Naive thymus-derived CD4-positive, alpha-beta T cell (primary cell): Measurements from ENCODE around the gene CCDC27. TPM values are rescaled to one million over a fixed set of nuclear protein-coding genes. Genes with fewer than 3 reads are reported as not detected.

Source experiments
- ATAC-seq: fragments of 150-1000 bp; cut with Tn5 transposase; 2 replicates; pipeline ENCODE4 v1.10.0; 2021; ENCODE audit warnings: mild to moderate bottlenecking, moderate library complexity
- CTCF ChIA-PET: fragments of 350-600 bp; sonication (Branson Sonifier 250); formaldehyde crosslinking; loops from one replicate; lab custom pipeline; 2021; ENCODE audit warnings: antibody characterized with exemption; lab: Charles Lee
- POLR2A ChIA-PET: fragments of 350-600 bp; sonication (Branson Sonifier 250); formaldehyde crosslinking; loops from one replicate; lab custom pipeline; 2021; ENCODE audit warnings: antibody characterized with exemption, inconsistent platforms; lab: Charles Lee
- DNase-seq, 9 donors: peaks; one replicate each; pipeline versions ENCODE4 v3.0.0 to v3.0.0-alpha.2; 2020 to 2022; ENCODE audit warnings: mixed read lengths in 1 of 9
- H3K27ac ChIP-seq: one replicate; pipeline ENCODE4 v1.7.0; 2013; ENCODE audit warnings: mild to moderate bottlenecking, low read depth, low read length, moderate library complexity
- H3K27me3 ChIP-seq, 2 donors: one replicate each; pipeline ENCODE4 v1.7.0; 2013; ENCODE audit warnings: low read length in 2 of 2, mild to moderate bottlenecking in 2 of 2, moderate library complexity in 2 of 2; ENCODE audit not compliant: control insufficient read depth in 2 of 2, insufficient read depth in 2 of 2
- H3K36me3 ChIP-seq, 3 experiments: 1 replicate in 2 of 3; 2 replicates in 1 of 3; pipeline ENCODE4 v1.7.0; 2013; ENCODE audit warnings: low read length in 3 of 3, mild to moderate bottlenecking in 3 of 3, moderate library complexity in 1 of 3; ENCODE audit not compliant: insufficient read depth in 3 of 3, control insufficient read depth in 2 of 3
- H3K4me1 ChIP-seq, 2 donors: one replicate each; pipeline ENCODE4 v1.7.0; 2013; ENCODE audit warnings: low read length in 2 of 2, mild to moderate bottlenecking in 2 of 2, moderate library complexity in 1 of 2; ENCODE audit not compliant: control insufficient read depth in 2 of 2, insufficient read depth in 2 of 2
- H3K4me3 ChIP-seq: 2 replicates; pipeline ENCODE4 v1.7.0; 2013; ENCODE audit warnings: mild to moderate bottlenecking, low read length
- H3K9me3 ChIP-seq, 3 experiments: 1 replicate in 2 of 3; 2 replicates in 1 of 3; pipeline ENCODE4 v1.7.0; 2013; ENCODE audit warnings: low read length in 3 of 3; ENCODE audit not compliant: control insufficient read depth in 2 of 3
- H3K27ac Mint-ChIP-seq, 9 donors: one replicate each; pipeline ENCODE4 v1.8.0; 2020 to 2022; ENCODE audit warnings: mixed read lengths in 9 of 9, mild to moderate bottlenecking in 8 of 9, moderate library complexity in 5 of 9, inconsistent platforms in 2 of 9
- H3K27me3 Mint-ChIP-seq, 5 donors: one replicate each; pipeline ENCODE4 v1.8.0; 2021 to 2022; ENCODE audit warnings: mixed read lengths in 5 of 5, mild to moderate bottlenecking in 1 of 5
- H3K36me3 Mint-ChIP-seq, 5 donors: one replicate each; pipeline ENCODE4 v1.8.0; 2020 to 2022; ENCODE audit warnings: mixed read lengths in 5 of 5, mild to moderate bottlenecking in 3 of 5, inconsistent platforms in 1 of 5
- H3K4me1 Mint-ChIP-seq, 7 donors: one replicate each; pipeline ENCODE4 v1.8.0; 2020 to 2022; ENCODE audit warnings: mixed read lengths in 7 of 7, mild to moderate bottlenecking in 3 of 7, inconsistent platforms in 1 of 7
- H3K4me3 Mint-ChIP-seq, 10 donors: one replicate each; pipeline ENCODE4 v1.8.0; 2020 to 2022; ENCODE audit warnings: mild to moderate bottlenecking in 10 of 10, mixed read lengths in 10 of 10, moderate library complexity in 6 of 10, inconsistent platforms in 2 of 10
- H3K9me3 Mint-ChIP-seq, 11 donors: one replicate each; pipeline ENCODE4 v1.8.0; 2020 to 2022; ENCODE audit warnings: mixed read lengths in 11 of 11, mild to moderate bottlenecking in 4 of 11, inconsistent platforms in 1 of 11, moderate library complexity in 1 of 11
- intact Hi-C, 2 donors: fragments of 100-400 bp; cut with micrococcal nuclease; formaldehyde crosslinking; loops; one replicate each; pipeline ENCODE4 v1.15.1; 2023
- polyA plus RNA-seq, 2 donors: library from polyadenylated mRNA; unstranded; fragments of 300-500 nt; fragmentation: Illumina TruSeq; gene quantifications; one replicate each; pipeline ENCODE4 v1.2.3, GENCODE V29; 2021
- total RNA-seq, 6 experiments: library from RNA in 5 of 6; stranded (reverse) in 5 of 6; gene quantifications; 1 replicate in 5 of 6; 2 replicates in 1 of 6; pipeline ENCODE4 v1.2.3 and lab custom pipeline; 2021 to 2026

Gene CCDC27
- total and polyA plus RNA-seq, 7 experiments from 2014 or later, result not detected

GRCh38 chr1:3732434-3733093 lies 19.7 kb upstream of the CCDC27 start:
- peaks cover 0 to 2% (median 0%) of the 10 kb centered on the region in 11 donors for H3K9me3 Mint-ChIP-seq
- no peak overlapping the region for H3K27ac Mint-ChIP-seq
- DNase-seq (no peak), ATAC-seq (no peak)
- Histone ChIP-seq H3K27me3 (no peaks in the 10 kb centered on the region), H3K36me3 (peaks cover 0 to 21% (median 0%) of the 10 kb centered on the region in 3 experiments), H3K4me3 (no peak overlapping the region), H3K4me1 (no peaks in the 10 kb centered on the region), H3K9me3 (no peaks in the 10 kb centered on the region), H3K27ac (no peak overlapping the region)
- H3K36me3 Mint-ChIP-seq, result peaks cover 0 to 11% (median 0%) of the 10 kb centered on the region in 5 donors
- peaks cover 0 to 1% (median 0%) of the 10 kb centered on the region in 7 donors for H3K4me1 Mint-ChIP-seq
- H3K4me3 Mint-ChIP-seq, result no peak overlapping the region
- ChIA-PET POLR2A (no interaction called here), CTCF (no interaction called here)
- peaks cover 0 to 18% (median 0%) of the 10 kb centered on the region in 5 donors for H3K27me3 Mint-ChIP-seq
- intact Hi-C loops, result no loop called here

- ChIA-PET POLR2A (no interaction called here), CTCF (no interaction called here)
- intact Hi-C loops, result no loop called here
- peaks cover 0 to 2% (median 0%) of the 10 kb centered on the region in 11 donors for H3K9me3 Mint-ChIP-seq
- peaks cover 0 to 1% (median 0%) of the 10 kb centered on the region in 7 donors for H3K4me1 Mint-ChIP-seq
- peaks cover 0 to 11% (median 0%) of the 10 kb centered on the region in 5 donors for H3K36me3 Mint-ChIP-seq
- Histone ChIP-seq H3K27me3 (no peaks in the 10 kb centered on the region), H3K27ac (no peak overlapping the region), H3K4me1 (no peaks in the 10 kb centered on the region), H3K9me3 (no peaks in the 10 kb centered on the region), H3K4me3 (no peak overlapping the region), H3K36me3 (peaks cover 0 to 28% (median 0%) of the 10 kb centered on the region in 3 experiments)
- no peak for DNase-seq
- H3K27ac Mint-ChIP-seq, result no peak overlapping the region
- no peak overlapping the region for H3K4me3 Mint-ChIP-seq
- ATAC-seq, result no peak
- H3K27me3 Mint-ChIP-seq, result peaks cover 0 to 18% (median 0%) of the 10 kb centered on the region in 5 donors
Measured at GRCh38 chr1:3733094-3733882, 19.0 kb upstream of the CCDC27 start.

DNA sequence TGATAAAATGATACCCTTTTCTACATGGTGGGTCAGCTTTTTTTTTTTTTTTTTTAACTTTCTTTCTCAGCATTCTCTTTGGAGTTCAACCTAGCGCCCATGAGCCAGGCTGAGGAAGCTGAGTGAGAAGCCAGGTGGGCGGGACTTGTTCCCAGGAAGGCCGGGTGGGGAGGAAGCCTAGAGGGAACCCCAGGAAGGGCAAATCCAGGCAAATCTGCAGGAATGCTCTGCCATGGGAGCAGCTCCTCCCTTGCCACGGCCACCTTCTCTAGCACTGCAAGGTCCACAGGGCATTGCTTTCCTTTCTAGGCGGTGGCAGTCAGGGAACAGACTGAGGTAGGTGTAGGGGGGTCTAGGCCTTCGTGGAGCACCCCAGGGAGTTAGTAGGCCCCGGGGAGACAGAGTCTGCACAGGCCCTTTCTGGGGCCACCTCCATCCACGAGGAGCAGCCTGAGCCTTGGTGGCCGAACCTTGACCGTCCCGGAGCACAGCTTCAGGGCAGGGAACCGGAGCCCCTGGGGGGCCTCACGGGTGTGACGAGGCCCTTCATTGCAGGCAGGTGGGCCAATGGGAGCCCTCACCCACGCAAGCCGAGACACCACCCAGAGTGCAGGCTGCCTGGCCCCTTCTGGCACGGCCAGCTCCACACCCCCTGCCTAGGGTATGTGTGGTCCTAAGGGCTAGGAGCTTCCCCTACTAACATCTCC lies 18.2 kb upstream of the CCDC27 start:
- DNase-seq (no peak), ATAC-seq (no peak)
- H3K9me3 ChIP-seq, result no peaks in the 10 kb centered on the region
- peaks cover 0 to 11% (median 0%) of the 10 kb centered on the region in 5 donors for H3K36me3 Mint-ChIP-seq
- CTCF ChIA-PET, result no interaction called here
- H3K4me3 ChIP-seq, result no peak overlapping the region
- H3K27ac ChIP-seq, result no peak overlapping the region
- H3K27ac Mint-ChIP-seq, result no peak overlapping the region
- no peak overlapping the region for H3K4me3 Mint-ChIP-seq
- POLR2A ChIA-PET, result no interaction called here
- peaks cover 0 to 12% (median 0%) of the 10 kb centered on the region in 5 donors for H3K27me3 Mint-ChIP-seq
- intact Hi-C loops, result no loop called here
- no peaks in the 10 kb centered on the region for H3K9me3 Mint-ChIP-seq
- H3K27me3 ChIP-seq, result no peaks in the 10 kb centered on the region
- H3K4me1 ChIP-seq, result no peaks in the 10 kb centered on the region
- H3K4me1 Mint-ChIP-seq, result peaks cover 0 to 1% (median 0%) of the 10 kb centered on the region in 7 donors
- H3K36me3 ChIP-seq, result peaks cover 0 to 36% (median 0%) of the 10 kb centered on the region in 3 experiments

DNA sequence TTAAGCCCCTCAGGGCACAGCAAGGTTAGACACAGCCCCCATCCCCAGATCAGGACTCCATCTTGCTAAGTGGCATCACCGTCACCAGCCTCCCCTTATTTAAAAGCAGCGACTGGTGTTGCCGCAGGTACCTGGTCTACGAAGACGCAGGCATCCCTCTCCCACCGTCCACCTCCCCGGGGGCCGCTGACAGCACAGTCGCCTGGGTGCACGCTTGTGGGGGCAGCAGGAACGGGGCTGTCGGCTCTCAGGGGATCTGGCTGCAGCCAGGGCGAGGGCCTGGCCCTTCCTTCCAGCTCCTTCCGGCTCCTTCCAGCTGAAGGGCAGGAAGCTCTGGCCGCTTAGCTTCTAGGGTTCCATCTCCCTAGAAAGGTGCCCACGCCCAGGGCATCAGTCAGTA lies 17.6 kb upstream of the CCDC27 start:
- ATAC-seq (no peak), DNase-seq (no peak)
- no peak overlapping the region for H3K27ac ChIP-seq
- no peak overlapping the region for H3K27ac Mint-ChIP-seq
- intact Hi-C loops, result no loop called here
- H3K27me3 ChIP-seq, result no peaks in the 10 kb centered on the region
- peaks cover 0 to 10% (median 0%) of the 10 kb centered on the region in 5 donors for H3K27me3 Mint-ChIP-seq
- H3K4me3 ChIP-seq, result no peak overlapping the region
- ChIA-PET CTCF (no interaction called here), POLR2A (no interaction called here)
- H3K4me1 Mint-ChIP-seq, result peaks cover 0 to 1% (median 0%) of the 10 kb centered on the region in 7 donors
- no peak overlapping the region for H3K4me3 Mint-ChIP-seq
- H3K9me3 ChIP-seq, result no peaks in the 10 kb centered on the region
- H3K9me3 Mint-ChIP-seq, result no peaks in the 10 kb centered on the region
- peaks cover 0 to 42% (median 0%) of the 10 kb centered on the region in 3 experiments for H3K36me3 ChIP-seq
- H3K4me1 ChIP-seq, result no peaks in the 10 kb centered on the region
- peaks cover 0 to 11% (median 0%) of the 10 kb centered on the region in 5 donors for H3K36me3 Mint-ChIP-seq

GRCh38 chr1:3735027-3735681 lies 17.1 kb upstream of the CCDC27 start:
- peaks cover 0 to 1% (median 0%) of the 10 kb centered on the region in 7 donors for H3K4me1 Mint-ChIP-seq
- no peak overlapping the region for H3K27ac ChIP-seq
- ChIA-PET POLR2A (no interaction called here), CTCF (no interaction called here)
- no peaks in the 10 kb centered on the region for H3K4me1 ChIP-seq
- no peaks in the 10 kb centered on the region for H3K9me3 Mint-ChIP-seq
- no peaks in the 10 kb centered on the region for H3K27me3 ChIP-seq
- intact Hi-C loops, result no loop called here
- no peaks in the 10 kb centered on the region for H3K9me3 ChIP-seq
- H3K4me3 ChIP-seq, result no peak overlapping the region
- H3K36me3 ChIP-seq, result peaks cover 0 to 47% (median 0%) of the 10 kb centered on the region in 3 experiments
- H3K4me3 Mint-ChIP-seq, result no peak overlapping the region
- ATAC-seq (no peak), DNase-seq (no peak)
- no peak overlapping the region for H3K27ac Mint-ChIP-seq
- H3K27me3 Mint-ChIP-seq, result peaks cover 0 to 10% (median 0%) of the 10 kb centered on the region in 5 donors
- peaks cover 0 to 11% (median 0%) of the 10 kb centered on the region in 5 donors for H3K36me3 Mint-ChIP-seq

DNA sequence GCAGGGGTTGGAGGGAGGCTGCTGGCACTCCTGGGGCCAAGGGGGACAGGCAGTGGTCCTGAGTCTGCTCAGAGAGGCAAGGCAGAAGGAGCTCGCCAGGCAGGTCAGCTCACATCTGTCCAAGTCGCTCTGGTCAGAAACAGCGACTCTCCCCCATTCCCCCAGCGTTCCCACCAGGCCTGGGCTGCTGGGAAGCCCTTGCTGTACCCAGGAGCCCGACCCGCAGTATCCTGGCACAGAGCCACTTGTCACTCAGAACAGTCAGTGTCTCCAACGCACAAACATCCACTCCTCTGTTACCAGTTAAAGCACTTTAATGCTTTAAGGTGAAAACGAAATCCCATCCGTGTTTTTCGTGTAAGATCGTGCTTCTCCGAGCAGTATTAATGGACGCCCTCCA lies 16.6 kb upstream of the CCDC27 start:
- POLR2A ChIA-PET, result no interaction called here
- DNase-seq (no peak), ATAC-seq (no peak)
- Histone ChIP-seq H3K36me3 (peaks cover 0 to 52% (median 0%) of the 10 kb centered on the region in 3 experiments), H3K27ac (no peak overlapping the region), H3K4me3 (no peak overlapping the region), H3K9me3 (no peaks in the 10 kb centered on the region), H3K27me3 (no peaks in the 10 kb centered on the region), H3K4me1 (no peaks in the 10 kb centered on the region)
- peaks cover 0 to 1% (median 0%) of the 10 kb centered on the region in 7 donors for H3K4me1 Mint-ChIP-seq
- no peaks in the 10 kb centered on the region for H3K9me3 Mint-ChIP-seq
- H3K27ac Mint-ChIP-seq, result no peak overlapping the region
- peaks cover 0 to 11% (median 0%) of the 10 kb centered on the region in 5 donors for H3K36me3 Mint-ChIP-seq
- peaks cover 0 to 10% (median 0%) of the 10 kb centered on the region in 5 donors for H3K27me3 Mint-ChIP-seq
- no peak overlapping the region for H3K4me3 Mint-ChIP-seq
- CTCF ChIA-PET, result no interaction called here
- intact Hi-C loops, result no loop called here
